ACC112 (cell line): ENCODE data around the gene ZFP62.
A peak's percentile ranks its signal among the peaks of the same experiment; 100 is the strongest.

Source experiments
- H2AFZ ChIP-seq: fragments of 200-600 bp; sonication (generic); one replicate; pipeline ENCODE4 v1.6.0; 2017; ENCODE audit warnings: antibody characterized with exemption, low read length; ENCODE audit not compliant: unreplicated experiment
- H3K27ac ChIP-seq: fragments of 200-600 bp; sonication (generic); 2 replicates; pipeline ENCODE4 v1.5.1; 2014; ENCODE audit warnings: low read depth, mild to moderate bottlenecking, antibody characterized with exemption, low read length, moderate library complexity
- H3K27me3 ChIP-seq: fragments of 200-600 bp; sonication (generic); 2 replicates; pipeline ENCODE4 v1.6.1; 2014; ENCODE audit warnings: mild to moderate bottlenecking, antibody characterized with exemption, low read length, moderate library complexity, mixed read lengths; ENCODE audit not compliant: insufficient read depth
- H3K36me3 ChIP-seq: fragments of 200-600 bp; sonication (generic); 2 replicates; pipeline ENCODE4 v1.6.1; 2016; ENCODE audit warnings: mild to moderate bottlenecking, antibody characterized with exemption, low read length, moderate library complexity, mixed read lengths; ENCODE audit not compliant: insufficient read depth
- H3K4me1 ChIP-seq: fragments of 200-600 bp; sonication (generic); one replicate; pipeline ENCODE4 v1.6.1; 2016; ENCODE audit warnings: low read length, mixed read lengths; ENCODE audit not compliant: insufficient read depth, unreplicated experiment, control insufficient read depth
- H3K4me3 ChIP-seq: fragments of 200-600 bp; sonication (generic); 2 replicates; pipeline ENCODE4 v1.5.1; 2014; ENCODE audit warnings: mild to moderate bottlenecking, low read depth, low read length
- H3K79me2 ChIP-seq: fragments of 200-600 bp; sonication (generic); one replicate; pipeline ENCODE4 v1.6.0; 2016; ENCODE audit warnings: low read length; ENCODE audit not compliant: control insufficient read depth, unreplicated experiment, insufficient read depth

The ZFP62 gene

DNA sequence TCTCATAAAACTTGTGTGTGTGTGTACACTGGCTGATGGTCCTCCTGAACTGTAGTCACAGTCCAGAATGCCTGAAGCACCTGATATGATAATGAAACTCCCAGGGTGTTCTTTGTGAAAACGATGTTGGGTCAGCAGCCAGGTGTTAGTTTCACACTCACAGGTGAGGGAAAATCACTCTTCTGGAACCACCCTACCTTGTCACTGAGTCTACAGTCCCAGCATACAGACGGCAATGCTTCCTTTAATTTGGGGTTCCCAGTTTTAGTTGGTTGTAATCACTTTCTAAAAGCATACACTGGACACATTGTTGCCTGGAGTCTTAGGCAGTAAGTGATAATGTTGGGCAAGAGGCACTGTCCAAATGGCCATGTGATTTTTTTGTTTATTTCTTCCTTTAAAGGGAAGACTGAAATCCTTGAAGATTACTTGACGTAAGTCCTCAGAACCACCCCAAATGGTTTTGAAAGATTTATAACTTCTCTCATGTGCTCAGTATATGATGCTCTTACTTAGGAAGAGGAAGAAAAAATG lies 40.2 kb downstream of the ZFP62 start:
- H3K36me3 ChIP-seq: no peaks in the 10 kb centered on the region
- no peaks in the 10 kb centered on the region for H3K27me3 ChIP-seq
- H3K27ac ChIP-seq: no peak overlapping the region
- peaks cover 25% of the 10 kb centered on the region for H3K4me1 ChIP-seq
- H3K4me3 ChIP-seq: no peak overlapping the region
- H3K79me2 ChIP-seq: no peaks in the 10 kb centered on the region
- no peak overlapping the region for H2AFZ ChIP-seq

DNA sequence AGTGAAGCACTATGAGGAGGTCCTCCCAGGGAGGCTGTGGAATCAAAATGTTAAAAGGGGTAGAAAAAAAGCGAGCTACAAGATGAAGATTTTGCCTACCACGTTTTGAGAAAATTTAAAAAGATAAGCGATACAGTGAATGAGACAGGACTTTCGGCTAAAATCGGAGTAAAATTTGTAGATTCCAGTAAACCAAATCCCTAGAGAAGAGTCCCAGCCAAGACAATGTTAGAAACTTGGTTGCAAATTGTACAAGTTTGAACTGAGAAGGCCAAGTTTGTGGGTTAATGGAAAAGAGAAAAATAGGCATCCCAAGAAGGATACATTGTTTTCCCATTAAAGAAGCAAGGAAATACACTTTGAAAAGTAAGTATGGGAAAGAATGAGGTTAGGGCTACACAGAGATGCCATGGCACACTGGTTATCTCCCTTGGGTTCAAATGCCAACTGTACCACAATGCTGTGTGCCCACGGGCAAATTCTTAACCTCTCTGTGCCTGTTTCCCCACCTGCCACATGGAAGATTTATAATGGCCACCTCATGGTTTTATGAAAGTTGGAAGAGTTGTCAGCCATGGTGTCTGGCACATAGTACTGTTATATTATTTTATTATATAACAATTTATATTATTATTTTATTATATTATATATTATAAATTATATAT lies 42.3 kb downstream of the ZFP62 start:
- Histone ChIP-seq H3K4me3 (0 out of 2 replicates have a peak overlapping the region, but pooled peaks have one; percentile 12), H3K79me2 (no peaks in the 10 kb centered on the region), H3K27ac (no peak overlapping the region), H3K4me1 (peaks cover 18% of the 10 kb centered on the region), H2AFZ (peak overlapping the region; percentile 80), H3K36me3 (no peaks in the 10 kb centered on the region), H3K27me3 (no peaks in the 10 kb centered on the region)

DNA sequence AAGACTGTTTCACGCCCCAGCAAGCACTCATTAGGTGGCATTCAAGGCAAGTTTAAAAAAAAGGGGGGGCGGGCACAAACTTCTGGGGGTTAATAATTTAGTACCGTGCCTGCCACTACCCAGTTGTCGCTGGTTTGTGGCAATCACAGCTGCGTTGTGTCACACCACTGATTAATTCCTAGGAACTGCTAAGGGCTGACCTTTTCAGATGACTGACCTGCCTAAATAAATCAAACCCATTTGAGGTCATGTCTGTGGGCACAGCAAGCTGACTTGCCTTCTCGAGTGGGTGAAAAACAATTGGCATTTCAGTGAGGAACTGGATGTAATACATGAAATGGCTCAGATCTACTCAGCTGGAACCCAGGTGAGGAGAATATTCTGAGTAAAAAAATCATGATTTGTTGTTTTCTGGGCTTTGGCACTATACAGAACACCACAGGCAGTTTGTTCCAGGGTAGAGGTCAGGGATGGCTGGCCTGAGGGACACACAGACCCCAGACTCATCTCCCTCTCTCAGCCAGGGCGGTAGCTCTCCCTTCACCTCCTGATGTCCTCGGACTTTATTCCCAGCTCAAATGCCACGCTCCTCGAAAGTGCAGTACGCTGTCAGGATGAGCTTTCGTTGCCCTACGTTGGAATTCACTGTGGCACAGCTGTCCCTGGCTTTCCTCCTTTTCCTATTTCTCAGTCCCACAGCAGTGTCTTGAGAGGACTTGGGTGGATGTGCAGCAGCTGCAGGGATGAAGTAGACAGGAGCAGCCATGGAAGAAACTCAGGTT lies 43.0 kb downstream of the ZFP62 start:
- no peak overlapping the region for H3K27ac ChIP-seq
- H3K4me1 ChIP-seq: peaks cover 18% of the 10 kb centered on the region
- no peaks in the 10 kb centered on the region for H3K79me2 ChIP-seq
- peak overlapping the region; percentile 80 for H2AFZ ChIP-seq
- H3K4me3 ChIP-seq: 0 out of 2 replicates have a peak overlapping the region, but pooled peaks have one; percentile 12
- H3K27me3 ChIP-seq: no peaks in the 10 kb centered on the region
- H3K36me3 ChIP-seq: no peaks in the 10 kb centered on the region

DNA sequence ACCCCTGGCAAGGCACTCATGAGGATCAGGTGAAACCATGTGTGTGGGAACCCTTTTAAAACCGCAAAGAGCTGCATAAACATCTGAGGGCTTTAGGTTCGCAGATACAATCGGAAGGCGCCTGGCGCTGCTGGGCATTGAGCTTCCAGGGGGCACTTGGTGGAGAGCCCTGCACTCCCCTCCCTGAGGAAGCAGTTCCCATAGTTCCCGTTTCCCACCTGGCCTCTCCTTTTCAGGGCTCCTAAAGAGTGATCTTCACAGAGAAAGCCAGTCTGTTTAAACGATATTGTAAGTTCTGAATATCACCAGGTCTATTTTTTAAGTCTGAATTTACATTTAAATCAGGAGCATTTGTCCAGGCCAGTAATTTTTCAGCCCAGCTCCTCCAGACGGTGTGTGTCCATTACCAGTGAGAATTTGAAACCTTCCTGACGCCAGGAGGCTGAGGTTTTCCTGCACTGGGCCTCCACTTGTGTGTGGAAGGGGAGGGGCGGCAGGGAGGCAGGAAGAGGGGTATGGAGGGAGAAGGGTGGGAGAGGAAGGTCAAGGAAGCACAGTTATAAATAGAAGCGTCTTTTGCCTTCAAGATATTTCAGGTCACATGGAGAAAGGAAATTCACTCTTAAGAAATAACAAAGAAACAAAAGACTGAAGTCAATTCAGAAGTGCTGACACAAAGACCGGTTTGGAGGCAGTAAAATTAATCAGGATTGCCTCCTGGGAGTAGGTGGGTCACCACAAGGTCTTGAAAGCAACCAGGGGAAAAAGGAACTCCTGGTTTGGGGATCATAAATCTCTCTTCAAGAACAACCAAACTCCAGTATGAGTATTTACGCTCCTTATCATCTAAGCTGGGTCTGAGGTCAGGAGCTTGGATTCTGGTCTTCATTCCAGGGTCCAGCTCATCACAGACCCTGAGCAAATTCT lies 44.2 kb downstream of the ZFP62 start:
- H3K27ac ChIP-seq: no peak overlapping the region
- H2AFZ ChIP-seq: peak overlapping the region; percentile 47
- peaks cover under 1% of the 10 kb centered on the region for H3K79me2 ChIP-seq
- no peaks in the 10 kb centered on the region for H3K36me3 ChIP-seq
- no peak overlapping the region for H3K4me3 ChIP-seq
- no peaks in the 10 kb centered on the region for H3K27me3 ChIP-seq
- peaks cover 18% of the 10 kb centered on the region for H3K4me1 ChIP-seq

DNA sequence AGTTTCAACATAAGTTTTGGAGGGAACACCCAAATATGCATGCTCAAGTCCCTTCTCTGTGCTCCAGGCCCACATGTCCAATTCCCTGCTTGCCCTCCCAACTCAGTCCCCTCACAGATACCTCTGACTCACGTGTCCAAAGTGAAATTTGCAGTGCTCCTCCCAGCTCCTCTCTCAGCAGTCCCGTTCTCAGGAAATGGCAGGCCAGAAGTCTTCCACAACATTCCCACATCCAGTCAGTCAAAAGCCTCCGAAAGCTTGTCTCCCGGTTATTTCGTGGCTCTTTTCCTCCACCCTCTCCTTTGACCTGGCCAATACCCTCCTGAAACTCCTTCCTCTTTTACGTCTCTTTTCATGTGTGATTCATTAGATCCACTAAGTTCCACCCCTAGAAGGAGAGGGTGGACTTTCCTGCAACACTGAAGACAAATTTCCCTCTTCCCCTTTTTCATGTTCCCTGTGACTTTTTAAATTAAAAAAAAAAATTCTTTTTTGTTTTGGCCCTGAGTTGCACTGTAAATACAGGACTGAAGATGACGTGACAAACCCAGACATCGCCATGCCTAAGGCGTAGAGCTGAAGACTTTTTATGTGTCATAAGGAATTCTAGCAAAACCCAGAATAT lies 45.7 kb downstream of the ZFP62 start:
- peak overlapping the region; percentile 58 for H2AFZ ChIP-seq
- H3K4me1 ChIP-seq: peaks cover 25% of the 10 kb centered on the region
- peaks cover 5% of the 10 kb centered on the region for H3K79me2 ChIP-seq
- H3K36me3 ChIP-seq: no peaks in the 10 kb centered on the region
- no peak overlapping the region for H3K27ac ChIP-seq
- no peak overlapping the region for H3K4me3 ChIP-seq
- H3K27me3 ChIP-seq: no peaks in the 10 kb centered on the region

DNA sequence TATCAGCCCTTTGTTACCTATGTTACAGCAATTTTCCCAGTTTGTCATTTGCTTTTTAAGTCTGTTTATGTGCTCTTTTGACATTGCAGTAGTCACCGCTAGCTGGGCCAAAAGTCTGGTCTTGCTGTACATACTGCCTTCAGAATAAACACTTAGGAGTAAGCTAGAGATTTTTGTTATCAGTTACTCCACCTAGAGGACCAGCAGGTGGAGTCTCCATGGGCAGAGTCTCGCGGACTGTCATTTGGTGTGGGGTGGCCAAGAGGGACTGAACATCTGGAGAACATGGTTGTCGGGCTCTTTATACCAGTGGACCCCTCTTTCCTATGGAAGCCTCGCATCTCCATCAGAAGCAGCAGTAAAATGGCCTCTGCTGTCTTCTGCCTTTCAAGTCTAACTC lies 47.7 kb downstream of the ZFP62 start:
- Histone ChIP-seq H3K27ac (no peak overlapping the region), H2AFZ (no peak overlapping the region), H3K4me1 (peaks cover 30% of the 10 kb centered on the region), H3K27me3 (no peaks in the 10 kb centered on the region), H3K79me2 (peaks cover 15% of the 10 kb centered on the region), H3K4me3 (no peak overlapping the region), H3K36me3 (no peaks in the 10 kb centered on the region)

DNA sequence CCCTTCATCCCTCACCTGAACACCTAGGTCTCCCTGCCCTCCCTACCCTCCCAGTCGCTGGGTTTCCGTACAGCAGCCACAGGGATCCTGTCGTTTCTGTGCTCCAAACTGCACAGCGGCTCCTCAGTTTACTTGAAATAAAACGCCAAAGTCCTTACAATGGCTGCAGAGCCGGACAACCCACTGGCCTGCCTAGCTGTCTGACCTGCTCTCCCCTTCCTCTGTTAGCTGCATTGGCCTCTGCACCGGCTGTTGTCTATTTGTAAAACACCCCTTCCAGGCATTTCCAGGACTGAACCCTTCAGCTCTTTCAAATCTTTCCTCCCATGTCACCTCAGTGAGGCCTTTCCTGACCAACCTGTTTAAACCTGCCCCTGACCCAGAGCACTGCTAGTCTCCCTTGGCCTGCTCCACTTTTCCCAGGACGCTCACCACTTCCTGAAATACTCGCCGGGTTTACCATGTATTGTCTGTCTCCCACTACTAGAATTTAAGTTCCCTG lies 49.4 kb downstream of the ZFP62 start:
- Histone ChIP-seq H3K4me3 (peak overlapping the region; percentile 78), H3K27ac (no peak overlapping the region), H3K27me3 (no peaks in the 10 kb centered on the region), H2AFZ (no peak overlapping the region), H3K4me1 (peaks cover 32% of the 10 kb centered on the region), H3K36me3 (no peaks in the 10 kb centered on the region), H3K79me2 (peaks cover 31% of the 10 kb centered on the region)

DNA sequence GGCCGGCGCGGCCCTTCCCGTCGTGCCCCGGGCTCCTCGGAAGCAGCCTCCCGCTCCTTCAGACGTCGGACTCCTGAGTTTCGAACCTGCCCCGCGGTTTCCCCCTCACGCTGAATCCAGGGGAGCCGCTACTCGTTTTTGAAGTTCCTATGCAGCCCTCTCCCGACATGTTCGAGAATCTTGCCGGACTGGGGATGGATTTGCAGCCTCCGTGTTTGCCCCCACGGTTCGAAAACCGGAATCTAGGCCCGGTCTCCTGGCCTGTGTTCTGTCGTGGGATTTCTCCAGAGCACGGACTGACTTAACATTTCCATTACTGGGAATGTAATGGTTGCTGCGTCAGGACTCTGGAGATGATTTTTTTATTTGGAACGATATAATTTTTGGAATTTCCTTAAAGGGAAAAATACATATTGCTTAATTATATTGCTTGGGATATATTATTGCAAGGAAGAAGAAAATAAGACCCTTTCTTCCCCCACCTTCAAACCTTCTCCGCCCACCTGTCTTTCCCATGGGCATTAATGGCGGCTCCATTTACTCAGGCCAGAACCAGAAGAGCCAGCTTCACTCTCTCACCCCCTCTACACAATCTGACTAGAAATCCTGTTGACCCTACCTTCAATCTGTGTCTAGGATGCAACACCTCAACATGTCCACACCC lies 50.0 kb downstream of the ZFP62 start:
- H3K79me2 ChIP-seq: peaks cover 37% of the 10 kb centered on the region
- peaks cover 37% of the 10 kb centered on the region for H3K4me1 ChIP-seq
- H3K27me3 ChIP-seq: no peaks in the 10 kb centered on the region
- peak overlapping the region; percentile 72 for H3K27ac ChIP-seq
- peak overlapping the region; percentile 91 for H2AFZ ChIP-seq
- no peaks in the 10 kb centered on the region for H3K36me3 ChIP-seq
- H3K4me3 ChIP-seq: peak overlapping the region; percentile 78

DNA sequence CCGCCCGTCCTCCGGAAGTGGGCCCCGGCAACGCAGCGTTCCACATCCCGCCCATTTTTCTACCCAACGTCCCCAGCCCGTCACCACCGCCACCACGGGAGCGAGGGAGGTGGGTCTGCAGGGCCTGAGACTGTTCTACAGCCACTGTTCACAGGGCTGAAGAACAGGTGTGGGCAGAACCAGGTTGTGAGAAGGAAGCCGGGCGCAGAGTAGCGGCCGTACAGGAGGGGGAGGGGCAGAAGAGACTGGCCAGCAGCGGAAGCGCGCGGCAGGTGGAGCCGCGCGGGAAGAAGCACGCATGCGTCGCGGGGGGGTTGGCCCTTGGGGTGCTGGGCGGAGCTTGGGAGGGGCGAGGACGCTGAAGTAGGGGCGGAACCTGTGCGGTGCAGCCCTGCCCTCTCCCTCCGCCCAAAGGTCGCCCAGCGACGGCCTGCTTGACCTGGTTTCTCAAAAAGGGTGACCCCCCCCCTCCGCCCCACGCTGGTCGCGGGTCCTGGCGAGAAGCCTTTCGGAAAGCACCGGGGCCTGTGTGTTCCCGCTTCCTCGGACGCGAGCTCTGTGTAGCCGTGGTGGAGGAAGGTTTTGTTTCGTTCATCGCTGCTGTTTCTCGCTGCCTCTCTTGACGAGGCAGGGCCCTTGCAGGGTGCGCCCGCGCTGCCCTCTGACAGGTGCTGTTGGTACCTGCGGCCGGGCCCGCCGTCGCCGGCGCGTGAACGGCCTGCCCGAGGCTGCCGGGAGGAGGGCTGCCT lies 50.7 kb downstream of the ZFP62 start:
- peak overlapping the region; percentile 91 for H2AFZ ChIP-seq
- H3K79me2 ChIP-seq: peaks cover 37% of the 10 kb centered on the region
- peaks cover 37% of the 10 kb centered on the region for H3K4me1 ChIP-seq

More for the DNA sequence above, 50.7 kb downstream of the ZFP62 start:
- Histone ChIP-seq H3K27ac (peak overlapping the region; percentile 72), H3K4me3 (peak overlapping the region; percentile 78), H3K27me3 (no peaks in the 10 kb centered on the region), H3K36me3 (no peaks in the 10 kb centered on the region)
